Measurements from ENCODE around the gene CPB2.

The CPB2 gene

DNA sequence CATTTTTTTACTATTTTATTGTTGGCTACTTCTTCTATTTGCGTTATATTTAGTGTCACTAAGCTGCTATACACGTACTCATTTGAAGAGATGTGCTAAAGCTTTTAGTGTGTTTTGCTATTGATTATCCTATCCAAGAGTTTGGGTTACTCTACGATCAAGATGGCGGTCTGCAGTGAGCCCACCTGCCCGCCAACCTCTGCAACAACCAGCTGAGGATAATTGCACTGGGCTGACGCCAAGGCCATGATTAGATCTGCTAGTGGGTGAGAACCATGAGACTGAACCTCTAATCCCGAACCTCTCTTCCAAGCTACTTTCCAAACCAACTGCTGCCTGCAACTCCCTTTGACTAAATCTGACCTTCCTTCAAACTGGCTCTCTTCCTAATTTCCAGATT, 1.8 kb downstream of the CPB2 start:
- no peak for TF ChIP-seq PPARA (CRISPR knock-in tag; IDR thresholded peaks at IDR 0.05; ENCODE audit: borderline replicate concordance)
- TF ChIP-seq, protein P1, sequence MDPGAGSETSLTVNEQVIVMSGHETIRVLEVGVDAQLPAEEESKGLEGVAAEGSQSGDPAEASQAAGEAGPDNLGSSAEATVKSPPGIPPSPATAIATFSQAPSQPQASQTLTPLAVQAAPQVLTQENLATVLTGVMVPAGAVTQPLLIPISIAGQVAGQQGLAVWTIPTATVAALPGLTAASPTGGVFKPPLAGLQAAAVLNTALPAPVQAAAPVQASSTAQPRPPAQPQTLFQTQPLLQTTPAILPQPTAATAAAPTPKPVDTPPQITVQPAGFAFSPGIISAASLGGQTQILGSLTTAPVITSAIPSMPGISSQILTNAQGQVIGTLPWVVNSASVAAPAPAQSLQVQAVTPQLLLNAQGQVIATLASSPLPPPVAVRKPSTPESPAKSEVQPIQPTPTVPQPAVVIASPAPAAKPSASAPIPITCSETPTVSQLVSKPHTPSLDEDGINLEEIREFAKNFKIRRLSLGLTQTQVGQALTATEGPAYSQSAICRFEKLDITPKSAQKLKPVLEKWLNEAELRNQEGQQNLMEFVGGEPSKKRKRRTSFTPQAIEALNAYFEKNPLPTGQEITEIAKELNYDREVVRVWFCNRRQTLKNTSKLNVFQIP (CRISPR knock-in tag; IDR thresholded peaks at IDR 0.05; ENCODE audit: borderline replicate concordance, low read depth) = no peak
- TF ChIP-seq TOX (CRISPR knock-in tag; IDR thresholded peaks at IDR 0.05; ENCODE audit: borderline replicate concordance) = no peak
- no peak for TF ChIP-seq ISL1 (CRISPR knock-in tag; IDR thresholded peaks at IDR 0.05)
- TF ChIP-seq ZNF565 (CRISPR knock-in tag; conservative IDR thresholded peaks at IDR 0.05; ENCODE audit: low read depth) = no peak
- TF ChIP-seq OSR1 (CRISPR knock-in tag; IDR thresholded peaks at IDR 0.05) = no peak
- TF ChIP-seq GLIS3 (CRISPR knock-in tag; IDR thresholded peaks at IDR 0.05) = no peak
- TF ChIP-seq ZNF8 (CRISPR knock-in tag; IDR thresholded peaks at IDR 0.05) = no peak
- no peak for TF ChIP-seq ZNF70 (CRISPR knock-in tag; IDR thresholded peaks at IDR 0.05)
- TF ChIP-seq, protein P2, sequence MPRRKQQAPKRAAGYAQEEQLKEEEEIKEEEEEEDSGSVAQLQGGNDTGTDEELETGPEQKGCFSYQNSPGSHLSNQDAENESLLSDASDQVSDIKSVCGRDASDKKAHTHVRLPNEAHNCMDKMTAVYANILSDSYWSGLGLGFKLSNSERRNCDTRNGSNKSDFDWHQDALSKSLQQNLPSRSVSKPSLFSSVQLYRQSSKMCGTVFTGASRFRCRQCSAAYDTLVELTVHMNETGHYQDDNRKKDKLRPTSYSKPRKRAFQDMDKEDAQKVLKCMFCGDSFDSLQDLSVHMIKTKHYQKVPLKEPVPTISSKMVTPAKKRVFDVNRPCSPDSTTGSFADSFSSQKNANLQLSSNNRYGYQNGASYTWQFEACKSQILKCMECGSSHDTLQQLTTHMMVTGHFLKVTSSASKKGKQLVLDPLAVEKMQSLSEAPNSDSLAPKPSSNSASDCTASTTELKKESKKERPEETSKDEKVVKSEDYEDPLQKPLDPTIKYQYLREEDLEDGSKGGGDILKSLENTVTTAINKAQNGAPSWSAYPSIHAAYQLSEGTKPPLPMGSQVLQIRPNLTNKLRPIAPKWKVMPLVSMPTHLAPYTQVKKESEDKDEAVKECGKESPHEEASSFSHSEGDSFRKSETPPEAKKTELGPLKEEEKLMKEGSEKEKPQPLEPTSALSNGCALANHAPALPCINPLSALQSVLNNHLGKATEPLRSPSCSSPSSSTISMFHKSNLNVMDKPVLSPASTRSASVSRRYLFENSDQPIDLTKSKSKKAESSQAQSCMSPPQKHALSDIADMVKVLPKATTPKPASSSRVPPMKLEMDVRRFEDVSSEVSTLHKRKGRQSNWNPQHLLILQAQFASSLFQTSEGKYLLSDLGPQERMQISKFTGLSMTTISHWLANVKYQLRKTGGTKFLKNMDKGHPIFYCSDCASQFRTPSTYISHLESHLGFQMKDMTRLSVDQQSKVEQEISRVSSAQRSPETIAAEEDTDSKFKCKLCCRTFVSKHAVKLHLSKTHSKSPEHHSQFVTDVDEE (CRISPR knock-in tag; IDR thresholded peaks at IDR 0.05) = no peak
- TF ChIP-seq TCF4 (CRISPR knock-in tag; IDR thresholded peaks at IDR 0.05; ENCODE audit: borderline replicate concordance) = no peak
- no peak for ATAC-seq

DNA sequence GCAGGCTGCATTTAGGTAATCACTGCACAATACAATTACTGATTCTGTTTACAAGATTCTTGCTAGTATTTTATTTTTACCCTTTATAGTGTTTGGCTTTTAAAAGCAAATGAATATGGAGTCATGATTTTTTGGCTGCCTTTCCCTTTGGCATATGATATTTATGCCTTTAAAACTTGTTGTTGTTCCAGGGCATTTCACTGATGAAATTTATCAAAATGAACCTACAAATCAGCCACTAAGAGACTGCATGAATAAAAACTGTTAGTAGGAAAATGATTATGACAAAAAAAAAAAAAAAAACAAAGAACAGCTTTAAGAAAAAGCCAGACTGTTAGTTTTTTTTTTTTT, 2.6 kb downstream of the CPB2 start:
- no peak for TF ChIP-seq ESRRG (CRISPR knock-in tag; IDR thresholded peaks at IDR 0.05)
- no peak for TF ChIP-seq TCF4 (CRISPR knock-in tag; IDR thresholded peaks at IDR 0.05; ENCODE audit: borderline replicate concordance)
- TF ChIP-seq ZC3H10 (CRISPR knock-in tag; IDR thresholded peaks at IDR 0.05) = no peak
- no peak for TF ChIP-seq PPARA (CRISPR knock-in tag; IDR thresholded peaks at IDR 0.05; ENCODE audit: borderline replicate concordance)
- TF ChIP-seq ISL1 (CRISPR knock-in tag; IDR thresholded peaks at IDR 0.05) = no peak
- no peak for TF ChIP-seq OSR1 (CRISPR knock-in tag; IDR thresholded peaks at IDR 0.05)
- no peak for TF ChIP-seq GLIS3 (CRISPR knock-in tag; IDR thresholded peaks at IDR 0.05)
- ATAC-seq = no peak

DNA sequence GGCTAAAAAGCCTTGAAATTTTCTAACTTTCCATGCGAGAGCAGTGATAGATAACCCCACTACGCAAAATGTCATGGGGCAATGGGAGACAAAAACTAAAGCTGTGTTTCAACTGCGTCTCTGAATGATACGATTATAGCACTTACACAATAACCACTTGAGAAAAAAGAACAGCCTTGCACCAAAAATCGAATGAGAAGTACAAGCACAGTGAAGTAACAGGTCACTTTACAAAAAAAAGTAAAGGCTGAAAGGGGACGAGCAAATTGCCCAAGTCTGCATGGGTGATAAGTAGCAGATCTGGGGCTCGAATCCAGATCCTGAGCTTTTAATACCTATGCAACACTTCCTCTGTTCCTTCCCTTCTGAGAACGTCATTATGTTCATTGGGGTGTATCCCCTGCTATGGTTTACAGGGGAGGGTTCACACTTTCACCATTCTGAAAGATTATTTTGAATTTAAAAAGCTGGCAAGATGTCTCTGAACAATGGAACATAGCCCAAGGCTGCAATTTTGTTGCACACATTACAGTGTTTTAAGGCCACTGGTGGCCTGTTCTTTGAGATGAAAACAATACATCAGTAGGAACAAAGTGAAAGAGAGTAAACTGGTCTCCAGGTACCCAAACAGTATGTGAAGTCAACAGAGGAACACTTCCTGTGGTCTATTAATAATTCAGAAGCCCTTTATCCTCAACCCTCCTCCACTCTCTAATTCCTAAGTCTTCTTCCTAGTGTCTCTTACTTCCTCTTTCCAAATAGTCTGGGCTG, 3.2 kb downstream of the CPB2 start:
- ATAC-seq = no peak
- TF ChIP-seq, protein P1 (CRISPR knock-in tag; IDR thresholded peaks at IDR 0.05; ENCODE audit: borderline replicate concordance, low read depth) = no peak
- TF ChIP-seq TOX (CRISPR knock-in tag; IDR thresholded peaks at IDR 0.05; ENCODE audit: borderline replicate concordance) = no peak
- no peak for TF ChIP-seq GLIS3 (CRISPR knock-in tag; IDR thresholded peaks at IDR 0.05)
- TF ChIP-seq OSR1 (CRISPR knock-in tag; IDR thresholded peaks at IDR 0.05) = no peak
- no peak for TF ChIP-seq ARNTL (CRISPR knock-in tag; IDR thresholded peaks at IDR 0.05; ENCODE audit: borderline replicate concordance, low read depth)

DNA sequence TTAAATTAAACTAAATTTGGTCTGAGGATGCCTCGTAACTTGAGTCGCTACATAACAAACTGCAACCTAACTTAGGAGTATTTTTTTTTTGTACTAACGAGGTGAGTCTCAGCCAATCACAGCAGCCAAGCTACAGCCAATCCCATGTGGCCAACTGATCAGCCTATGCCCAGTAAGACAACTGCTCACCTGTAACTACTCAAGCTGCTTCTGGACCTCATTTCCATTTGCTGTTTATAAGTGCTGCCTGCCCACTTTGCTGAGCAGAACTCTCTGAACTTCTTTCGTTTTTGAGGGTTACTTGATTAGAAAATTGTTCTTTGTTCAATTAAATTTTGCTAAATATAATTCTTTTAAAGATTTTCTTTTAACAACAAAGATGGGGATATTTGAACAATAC, 3.8 kb downstream of the CPB2 start:
- no peak for TF ChIP-seq SNAI2 (CRISPR knock-in tag; IDR thresholded peaks at IDR 0.05)
- ATAC-seq = no peak

DNA sequence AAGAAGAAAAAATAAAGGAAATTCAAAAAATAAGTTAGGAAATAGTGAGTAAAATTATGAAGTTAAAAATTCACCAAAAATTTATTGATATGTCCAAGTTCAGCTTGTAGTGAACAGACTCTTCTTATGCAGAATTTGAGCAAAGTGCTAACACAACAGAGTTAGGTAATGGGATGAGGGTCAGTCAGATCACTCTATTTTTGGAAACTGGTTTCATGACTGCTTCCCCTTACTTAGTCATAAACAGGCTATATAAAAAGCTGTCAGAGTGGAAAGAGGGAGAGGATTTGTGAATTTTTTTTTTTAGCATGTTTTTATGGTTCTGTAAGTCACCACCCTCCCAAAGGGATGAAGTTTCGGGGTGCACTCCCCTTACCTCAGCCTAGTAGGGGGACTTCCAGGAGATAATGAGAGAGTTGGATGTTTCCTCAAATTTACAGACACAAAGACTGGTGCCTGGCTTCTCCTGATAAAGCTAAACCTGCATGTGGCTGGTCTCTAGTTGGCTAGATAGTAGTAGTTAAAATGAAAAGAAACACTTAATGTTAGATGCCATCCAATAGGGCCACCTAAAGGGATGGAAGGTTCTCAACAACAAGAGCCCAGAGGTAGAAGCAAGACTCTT, 4.5 kb downstream of the CPB2 start:
- ATAC-seq = no peak
- TF ChIP-seq OSR1 (CRISPR knock-in tag; IDR thresholded peaks at IDR 0.05) = no peak
- no peak for TF ChIP-seq TOX (CRISPR knock-in tag; IDR thresholded peaks at IDR 0.05; ENCODE audit: borderline replicate concordance)
- no peak for TF ChIP-seq GLIS3 (CRISPR knock-in tag; IDR thresholded peaks at IDR 0.05)
- TF ChIP-seq RARB (CRISPR knock-in tag; IDR thresholded peaks at IDR 0.05) = no peak
- no peak for TF ChIP-seq ESRRG (CRISPR knock-in tag; IDR thresholded peaks at IDR 0.05)
- TF ChIP-seq BACH2 (CRISPR knock-in tag; IDR thresholded peaks at IDR 0.05; ENCODE audit: borderline replicate concordance) = no peak
- TF ChIP-seq TCF4 (CRISPR knock-in tag; IDR thresholded peaks at IDR 0.05; ENCODE audit: borderline replicate concordance) = no peak
- TF ChIP-seq ZFP30 (CRISPR knock-in tag; IDR thresholded peaks at IDR 0.05) = no peak
- no peak for TF ChIP-seq ZC3H10 (CRISPR knock-in tag; IDR thresholded peaks at IDR 0.05)
- TF ChIP-seq, protein P2 (CRISPR knock-in tag; IDR thresholded peaks at IDR 0.05) = no peak
- TF ChIP-seq, protein P3, sequence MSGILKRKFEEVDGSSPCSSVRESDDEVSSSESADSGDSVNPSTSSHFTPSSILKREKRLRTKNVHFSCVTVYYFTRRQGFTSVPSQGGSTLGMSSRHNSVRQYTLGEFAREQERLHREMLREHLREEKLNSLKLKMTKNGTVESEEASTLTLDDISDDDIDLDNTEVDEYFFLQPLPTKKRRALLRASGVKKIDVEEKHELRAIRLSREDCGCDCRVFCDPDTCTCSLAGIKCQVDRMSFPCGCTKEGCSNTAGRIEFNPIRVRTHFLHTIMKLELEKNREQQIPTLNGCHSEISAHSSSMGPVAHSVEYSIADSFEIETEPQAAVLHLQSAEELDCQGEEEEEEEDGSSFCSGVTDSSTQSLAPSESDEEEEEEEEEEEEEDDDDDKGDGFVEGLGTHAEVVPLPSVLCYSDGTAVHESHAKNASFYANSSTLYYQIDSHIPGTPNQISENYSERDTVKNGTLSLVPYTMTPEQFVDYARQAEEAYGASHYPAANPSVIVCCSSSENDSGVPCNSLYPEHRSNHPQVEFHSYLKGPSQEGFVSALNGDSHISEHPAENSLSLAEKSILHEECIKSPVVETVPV (CRISPR knock-in tag; IDR thresholded peaks at IDR 0.05) = no peak
